Astrocyte (in vitro differentiated cells and primary cell): ENCODE measurements around the gene RNF223. TPM values are rescaled to one million over a fixed set of nuclear protein-coding genes. Genes with fewer than 3 reads are reported as not detected.

ENCODE experiments used
- DNase-seq: peaks from one replicate; pipeline ENCODE4 v3.0.0-alpha.2; 2010; ENCODE audit warnings: low read depth
- FAIRE-seq: peaks from 2 replicates; lab custom pipeline; 2011; peaks lifted over from hg19 to GRCh38; lab: Jason Lieb, UNC
- H2AFZ ChIP-seq: 2 replicates; pipeline ENCODE4 v1.6.0; 2012; ENCODE audit warnings: low read depth, low read length, inconsistent platforms
- H3K27ac ChIP-seq: 2 replicates; pipeline ENCODE4 v1.5.1; 2011; ENCODE audit warnings: low read depth, low read length, inconsistent platforms
- H3K27me3 ChIP-seq: 2 replicates; pipeline ENCODE4 v1.6.0; 2011; ENCODE audit warnings: low read length, inconsistent platforms; ENCODE audit not compliant: insufficient read depth
- H3K36me3 ChIP-seq: 2 replicates; pipeline ENCODE4 v1.5.1; 2011; ENCODE audit warnings: low read length, inconsistent platforms; ENCODE audit not compliant: insufficient read depth
- H3K4me1 ChIP-seq: 2 replicates; pipeline ENCODE4 v1.5.1; 2011; ENCODE audit warnings: low read length, inconsistent platforms; ENCODE audit not compliant: insufficient read depth
- H3K4me2 ChIP-seq: 2 replicates; pipeline ENCODE4 v1.6.0; 2012; ENCODE audit warnings: low read length, inconsistent platforms
- H3K4me3 ChIP-seq: 2 replicates; pipeline ENCODE4 v1.5.1; 2011; ENCODE audit warnings: low read depth, mild to moderate bottlenecking, low read length, inconsistent platforms; ENCODE audit not compliant: insufficient read depth
- H3K79me2 ChIP-seq: 2 replicates; pipeline ENCODE4 v1.6.0; 2012; ENCODE audit warnings: mild to moderate bottlenecking, low read length, inconsistent platforms; ENCODE audit not compliant: insufficient read depth
- H3K9ac ChIP-seq: 2 replicates; pipeline ENCODE4 v1.6.0; 2012; ENCODE audit warnings: mild to moderate bottlenecking, low read length, inconsistent platforms
- H3K9me3 ChIP-seq: 2 replicates; pipeline ENCODE4 v1.5.1; 2012; ENCODE audit warnings: low read depth, mild to moderate bottlenecking, low read length, inconsistent platforms; ENCODE audit not compliant: insufficient read depth
- H4K20me1 ChIP-seq: 2 replicates; pipeline ENCODE4 v1.6.0; 2012; ENCODE audit warnings: low read length, inconsistent platforms; ENCODE audit not compliant: insufficient read depth
- H3K27ac Mint-ChIP-seq: one replicate; pipeline ENCODE4 v1.8.0; 2021; ENCODE audit warnings: mild to moderate bottlenecking, mixed read lengths; ENCODE audit not compliant: unreplicated experiment
- H3K27me3 Mint-ChIP-seq: one replicate; pipeline ENCODE4 v1.8.0; 2021; ENCODE audit warnings: low read depth, mixed read lengths; ENCODE audit not compliant: unreplicated experiment
- H3K36me3 Mint-ChIP-seq: one replicate; pipeline ENCODE4 v1.8.0; 2021; ENCODE audit warnings: low read depth, mixed read lengths; ENCODE audit not compliant: unreplicated experiment
- H3K4me1 Mint-ChIP-seq: one replicate; pipeline ENCODE4 v1.8.0; 2021; ENCODE audit warnings: low read depth, mixed read lengths; ENCODE audit not compliant: unreplicated experiment
- H3K4me3 Mint-ChIP-seq: one replicate; pipeline ENCODE4 v1.8.0; 2021; ENCODE audit warnings: mild to moderate bottlenecking, moderate library complexity, mixed read lengths; ENCODE audit not compliant: unreplicated experiment
- H3K9me3 Mint-ChIP-seq: one replicate; pipeline ENCODE4 v1.8.0; 2021; ENCODE audit warnings: mild to moderate bottlenecking, mixed read lengths; ENCODE audit not compliant: unreplicated experiment
- EZH2 ChIP-seq: IDR thresholded peaks from 2 replicates; pipeline ENCODE4 v1.6.1; 2012; ENCODE audit warnings: mild to moderate bottlenecking, low read length, inconsistent platforms; ENCODE audit not compliant: insufficient read depth
- total RNA-seq: library from RNA; stranded (reverse); gene quantifications from 2 replicates; pipeline ENCODE4 v1.2.1, GENCODE V29; 2021
- TF ChIP-seq, protein P1 (sequence below): IDR thresholded peaks from 2 replicates; pipeline ENCODE4 v1.5.1; 2011; ENCODE audit warnings: low read depth, mild to moderate bottlenecking, inconsistent platforms, low read length, moderate library complexity; ENCODE audit not compliant: insufficient read depth

The RNF223 gene
- total RNA-seq, 1 donor from 2014 or later: 0.18 TPM

DNA sequence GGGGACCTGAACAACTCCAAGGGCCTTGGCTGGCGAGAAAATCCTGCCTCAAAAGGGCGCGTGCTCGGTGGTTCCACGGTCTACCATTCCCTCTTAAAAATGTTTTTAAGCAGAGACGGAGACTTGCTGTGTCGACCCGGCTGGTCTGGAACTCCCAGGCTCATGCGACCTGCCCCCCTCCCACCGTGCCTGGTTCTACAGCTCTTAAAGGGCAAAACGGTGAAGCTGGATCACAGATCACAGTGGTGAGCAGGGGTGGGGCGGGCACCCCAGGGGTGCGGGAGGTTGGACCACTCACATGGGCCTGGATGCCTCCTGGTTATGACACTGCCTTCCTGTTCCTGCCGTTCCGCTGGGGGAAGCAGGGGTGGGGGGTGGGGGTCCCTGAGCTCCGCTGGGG is 46.0 kb upstream of the RNF223 start:
- H3K9ac ChIP-seq: no peak overlapping the region
- TF ChIP-seq, protein P1, sequence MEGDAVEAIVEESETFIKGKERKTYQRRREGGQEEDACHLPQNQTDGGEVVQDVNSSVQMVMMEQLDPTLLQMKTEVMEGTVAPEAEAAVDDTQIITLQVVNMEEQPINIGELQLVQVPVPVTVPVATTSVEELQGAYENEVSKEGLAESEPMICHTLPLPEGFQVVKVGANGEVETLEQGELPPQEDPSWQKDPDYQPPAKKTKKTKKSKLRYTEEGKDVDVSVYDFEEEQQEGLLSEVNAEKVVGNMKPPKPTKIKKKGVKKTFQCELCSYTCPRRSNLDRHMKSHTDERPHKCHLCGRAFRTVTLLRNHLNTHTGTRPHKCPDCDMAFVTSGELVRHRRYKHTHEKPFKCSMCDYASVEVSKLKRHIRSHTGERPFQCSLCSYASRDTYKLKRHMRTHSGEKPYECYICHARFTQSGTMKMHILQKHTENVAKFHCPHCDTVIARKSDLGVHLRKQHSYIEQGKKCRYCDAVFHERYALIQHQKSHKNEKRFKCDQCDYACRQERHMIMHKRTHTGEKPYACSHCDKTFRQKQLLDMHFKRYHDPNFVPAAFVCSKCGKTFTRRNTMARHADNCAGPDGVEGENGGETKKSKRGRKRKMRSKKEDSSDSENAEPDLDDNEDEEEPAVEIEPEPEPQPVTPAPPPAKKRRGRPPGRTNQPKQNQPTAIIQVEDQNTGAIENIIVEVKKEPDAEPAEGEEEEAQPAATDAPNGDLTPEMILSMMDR: no peak
- TF ChIP-seq EZH2: no peak
- no peak overlapping the region for H3K27ac Mint-ChIP-seq
- no peaks in the 10 kb centered on the region for H3K4me1 ChIP-seq
- H4K20me1 ChIP-seq: no peaks in the 10 kb centered on the region
- no peak overlapping the region for H3K4me3 Mint-ChIP-seq
- DNase-seq (no peak), FAIRE-seq (no peak)
- no peaks in the 10 kb centered on the region for H3K36me3 ChIP-seq
- no peak overlapping the region for H2AFZ ChIP-seq
- peaks cover 4% of the 10 kb centered on the region for H3K9me3 ChIP-seq
- peaks cover 1% of the 10 kb centered on the region for H3K79me2 ChIP-seq
- H3K4me2 ChIP-seq: no peak overlapping the region
- H3K36me3 Mint-ChIP-seq: no peaks in the 10 kb centered on the region
- no peaks in the 10 kb centered on the region for H3K9me3 Mint-ChIP-seq
- no peak overlapping the region for H3K27ac ChIP-seq
- peaks cover 21% of the 10 kb centered on the region for H3K27me3 Mint-ChIP-seq
- no peaks in the 10 kb centered on the region for H3K4me1 Mint-ChIP-seq
- H3K4me3 ChIP-seq: no peak overlapping the region
- H3K27me3 ChIP-seq: peaks cover 3% of the 10 kb centered on the region

DNA sequence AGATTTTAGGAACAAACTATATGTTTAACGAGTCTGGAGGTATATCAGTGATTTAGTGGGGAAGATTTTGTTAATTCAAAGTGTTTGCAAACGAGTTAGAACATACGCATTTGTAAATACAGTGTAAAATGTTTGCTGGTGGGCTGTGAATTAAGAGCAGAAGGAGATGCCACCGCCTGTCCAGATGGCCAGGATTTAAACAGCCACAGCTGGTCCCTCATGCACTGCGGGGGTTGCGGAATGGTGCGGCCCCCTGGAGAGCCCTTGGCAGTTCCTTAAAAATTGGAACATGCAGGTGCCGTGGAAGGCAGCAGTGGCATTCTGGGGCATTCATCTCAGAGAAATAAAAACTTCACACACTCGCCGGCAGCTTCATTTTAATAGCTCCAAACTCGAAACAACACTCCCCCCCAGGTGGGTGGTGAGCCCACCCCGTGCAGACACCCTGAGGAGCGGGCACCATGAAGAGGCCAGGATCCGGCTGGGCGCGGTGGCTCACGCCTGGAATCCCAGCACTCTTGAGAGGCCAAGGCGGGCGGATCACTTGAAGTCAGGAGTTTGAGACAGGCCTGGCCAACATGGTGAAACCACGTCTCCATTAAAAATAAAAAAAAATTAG is 45.3 kb upstream of the RNF223 start:
- no peak for TF ChIP-seq EZH2
- TF ChIP-seq, protein P1: no peak
- no peak overlapping the region for H3K27ac ChIP-seq
- H3K4me2 ChIP-seq: no peak overlapping the region
- no peak overlapping the region for H3K9ac ChIP-seq
- peaks cover 4% of the 10 kb centered on the region for H3K9me3 ChIP-seq
- H3K4me3 ChIP-seq: no peak overlapping the region
- Mint-ChIP-seq H3K4me1 (no peaks in the 10 kb centered on the region), H3K4me3 (no peak overlapping the region), H3K36me3 (no peaks in the 10 kb centered on the region), H3K27me3 (peaks cover 21% of the 10 kb centered on the region), H3K27ac (no peak overlapping the region), H3K9me3 (no peaks in the 10 kb centered on the region)
- H3K36me3 ChIP-seq: no peaks in the 10 kb centered on the region
- H3K79me2 ChIP-seq: peaks cover 8% of the 10 kb centered on the region
- no peak overlapping the region for H2AFZ ChIP-seq
- no peaks in the 10 kb centered on the region for H3K4me1 ChIP-seq
- FAIRE-seq (no peak), DNase-seq (no peak)
- H4K20me1 ChIP-seq: no peaks in the 10 kb centered on the region
- peaks cover 3% of the 10 kb centered on the region for H3K27me3 ChIP-seq

GRCh38 chr1:1118876-1119220 is 44.7 kb upstream of the RNF223 start:
- H3K9me3 ChIP-seq: no peaks in the 10 kb centered on the region
- peaks cover 3% of the 10 kb centered on the region for H3K27me3 ChIP-seq
- H4K20me1 ChIP-seq: no peaks in the 10 kb centered on the region
- H3K36me3 ChIP-seq: no peaks in the 10 kb centered on the region
- no peak overlapping the region for H3K4me2 ChIP-seq
- H3K4me1 ChIP-seq: no peaks in the 10 kb centered on the region
- no peak for DNase-seq
- no peak overlapping the region for H3K4me3 ChIP-seq
- TF ChIP-seq, protein P1: no peak
- TF ChIP-seq EZH2: no peak
- no peak overlapping the region for H3K4me3 Mint-ChIP-seq
- no peaks in the 10 kb centered on the region for H3K36me3 Mint-ChIP-seq
- no peak overlapping the region for H2AFZ ChIP-seq
- no peaks in the 10 kb centered on the region for H3K9me3 Mint-ChIP-seq
- H3K27ac Mint-ChIP-seq: no peak overlapping the region
- no peaks in the 10 kb centered on the region for H3K4me1 Mint-ChIP-seq
- peaks cover 12% of the 10 kb centered on the region for H3K79me2 ChIP-seq
- no peak for FAIRE-seq
- no peak overlapping the region for H3K27ac ChIP-seq
- H3K9ac ChIP-seq: no peak overlapping the region
- peaks cover 21% of the 10 kb centered on the region for H3K27me3 Mint-ChIP-seq
